GM12874 (cell line): ENCODE measurements around the gene ERC1.

Source experiments
- CTCF ChIP-seq: IDR thresholded peaks from 2 replicates; pipeline ENCODE4 v1.5.1; 2011; ENCODE audit warnings: low read depth, mild to moderate bottlenecking, control low read depth, low read length, moderate library complexity; ENCODE audit not compliant: insufficient read depth

ERC1 gene

DNA sequence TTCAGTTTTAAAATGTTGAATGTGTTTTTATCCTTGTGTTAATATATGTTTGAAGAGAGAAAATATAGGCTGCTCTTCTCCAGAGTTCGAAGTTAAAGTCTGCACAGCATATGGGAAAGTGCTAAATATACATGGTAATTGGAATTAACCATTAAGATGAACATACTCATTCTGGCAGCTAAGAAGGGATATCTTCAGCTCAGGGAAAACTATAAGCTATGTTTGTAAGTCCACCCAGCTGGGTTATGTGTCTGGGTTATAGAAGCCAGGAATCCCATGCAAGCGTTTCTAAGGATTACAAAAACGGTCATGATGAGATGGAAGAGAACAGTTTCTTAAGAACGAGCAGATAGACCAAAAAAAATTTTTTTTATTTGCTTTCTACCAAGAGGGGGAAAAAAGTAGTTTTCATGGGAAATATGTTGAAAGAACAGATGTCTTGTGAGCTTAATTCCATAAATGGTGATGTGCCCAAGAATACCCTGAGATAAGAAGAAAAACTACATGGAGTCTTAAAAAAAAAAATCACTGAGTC lies 404.5 kb downstream of the ERC1 start:
- TF ChIP-seq CTCF = no peak

DNA sequence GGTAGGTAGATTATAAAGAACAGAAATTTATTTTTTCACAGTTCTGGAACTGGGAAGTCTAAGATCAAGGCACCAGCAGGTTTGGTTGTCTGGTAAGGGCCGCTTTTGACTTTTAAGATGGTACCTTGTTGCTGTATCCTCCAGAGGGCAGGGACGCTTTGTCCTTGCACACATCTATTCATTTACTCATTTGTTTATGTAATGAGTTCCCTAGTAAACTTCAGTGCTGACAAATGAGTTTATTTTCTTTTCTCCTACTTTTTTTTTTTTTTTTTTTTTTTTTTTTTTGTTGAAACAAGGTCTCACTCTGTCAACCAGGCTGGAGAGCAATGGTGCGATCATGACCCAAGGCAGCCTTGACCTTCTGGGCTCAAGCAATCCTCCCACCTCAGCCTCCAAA lies 407.6 kb downstream of the ERC1 start:
- no peak for TF ChIP-seq CTCF

- TF ChIP-seq CTCF = no peak
These were observed 410.9 kb downstream of the ERC1 start for GRCh38 chr12:1401891-1402290.

- no peak for TF ChIP-seq CTCF
These were observed 412.4 kb downstream of the ERC1 start for GRCh38 chr12:1403417-1403816.

GRCh38 chr12:1405619-1406018 lies 414.6 kb downstream of the ERC1 start:
- TF ChIP-seq CTCF = no peak

DNA sequence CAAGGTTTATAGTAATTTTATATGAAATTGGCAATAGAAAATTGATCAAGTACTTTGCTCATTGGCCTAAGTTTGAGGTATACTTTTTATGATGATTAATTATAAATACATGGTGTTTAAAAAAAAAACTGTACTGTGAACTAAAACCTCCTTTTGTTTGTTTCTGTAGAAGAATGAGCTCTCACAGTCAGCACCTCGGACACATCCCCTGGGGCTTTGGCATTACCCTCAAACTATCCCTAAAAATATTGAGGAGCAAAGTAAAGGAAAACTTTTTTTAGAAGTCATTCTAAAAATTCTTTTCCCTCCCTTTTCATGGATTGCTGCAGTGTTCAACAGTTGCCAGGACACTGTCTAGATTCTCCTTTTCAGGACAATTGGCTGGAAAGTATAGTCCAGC lies 419.8 kb downstream of the ERC1 start:
- no peak for TF ChIP-seq CTCF

- TF ChIP-seq CTCF = no peak
These were observed 422.9 kb downstream of the ERC1 start for GRCh38 chr12:1413930-1414329.
